Measurements from ENCODE around the gene CYP2F1.
"Not testable (repeated sequence)": the region's sequence is repeated elsewhere in the genome, so short reads cannot be mapped to it uniquely, and the experiment has no call there.

The CYP2F1 gene, protein sequence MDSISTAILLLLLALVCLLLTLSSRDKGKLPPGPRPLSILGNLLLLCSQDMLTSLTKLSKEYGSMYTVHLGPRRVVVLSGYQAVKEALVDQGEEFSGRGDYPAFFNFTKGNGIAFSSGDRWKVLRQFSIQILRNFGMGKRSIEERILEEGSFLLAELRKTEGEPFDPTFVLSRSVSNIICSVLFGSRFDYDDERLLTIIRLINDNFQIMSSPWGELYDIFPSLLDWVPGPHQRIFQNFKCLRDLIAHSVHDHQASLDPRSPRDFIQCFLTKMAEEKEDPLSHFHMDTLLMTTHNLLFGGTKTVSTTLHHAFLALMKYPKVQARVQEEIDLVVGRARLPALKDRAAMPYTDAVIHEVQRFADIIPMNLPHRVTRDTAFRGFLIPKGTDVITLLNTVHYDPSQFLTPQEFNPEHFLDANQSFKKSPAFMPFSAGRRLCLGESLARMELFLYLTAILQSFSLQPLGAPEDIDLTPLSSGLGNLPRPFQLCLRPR

DNA sequence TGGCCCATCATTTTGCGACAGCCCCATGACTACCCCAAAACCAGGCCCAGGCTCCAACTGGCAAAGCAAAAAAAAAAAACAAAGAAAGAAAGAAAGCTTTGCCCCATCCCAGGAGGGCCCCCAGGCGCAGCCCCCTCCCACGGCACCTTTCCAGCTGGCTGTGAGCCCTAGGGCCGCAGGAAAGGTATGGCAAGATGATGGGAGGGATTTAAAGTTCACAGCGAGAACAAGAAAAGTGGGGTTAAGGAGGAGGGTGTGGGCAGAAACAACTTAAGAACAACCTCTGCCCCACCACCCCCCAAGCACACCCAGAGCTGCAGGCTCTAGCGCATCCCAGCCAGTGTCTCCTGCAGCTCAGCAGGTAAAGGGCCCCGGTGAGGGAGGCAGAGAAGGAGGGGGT is at the start of gene CYP2F1:
Gene CYP2F1 (plus strand): TSS at position 301 of the 400 bp plus-strand sequence. CDS start 1,757 bp downstream, outside the sequence.
- DNase-seq (ENCODE audit: low read depth): no peak

DNA sequence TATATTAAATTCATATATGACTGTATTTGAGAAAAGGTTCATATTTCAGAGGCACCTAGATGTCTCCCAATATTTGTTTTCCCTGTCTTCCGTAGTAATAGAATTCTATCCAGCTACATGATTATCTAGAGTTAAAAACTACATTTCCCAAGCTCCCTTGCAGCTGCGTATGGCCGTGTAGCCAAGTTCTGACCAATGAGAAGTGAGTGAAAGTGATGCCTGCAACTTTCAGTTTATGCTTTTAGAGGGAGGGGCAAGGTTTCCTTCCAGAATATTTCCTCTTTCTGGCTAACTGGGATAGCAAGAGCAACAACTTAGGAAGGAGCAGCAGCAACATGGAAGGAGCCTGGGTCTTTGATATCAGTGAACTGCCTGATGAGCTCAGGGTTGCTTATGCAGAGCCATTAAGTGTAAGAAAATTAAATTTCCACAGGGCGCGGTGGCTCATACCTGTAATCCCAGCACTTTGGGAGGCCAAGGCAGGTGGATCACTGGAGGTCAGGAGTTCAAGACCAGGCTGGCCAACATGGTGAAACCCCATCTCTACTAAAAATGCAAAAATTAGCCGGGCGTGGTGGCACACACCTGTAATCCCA is 49.2 kb upstream of the CYP2F1 start:
- DNase-seq (ENCODE audit: low read depth): peak; percentile 65

GRCh38 chr19:41076286-41076685 is 37.9 kb upstream of the CYP2F1 start:
- DNase-seq (ENCODE audit: low read depth): no peak

- no peak for DNase-seq (ENCODE audit: low read depth)
Observed at GRCh38 chr19:41083516-41083915, 30.7 kb upstream of the CYP2F1 start.

DNA sequence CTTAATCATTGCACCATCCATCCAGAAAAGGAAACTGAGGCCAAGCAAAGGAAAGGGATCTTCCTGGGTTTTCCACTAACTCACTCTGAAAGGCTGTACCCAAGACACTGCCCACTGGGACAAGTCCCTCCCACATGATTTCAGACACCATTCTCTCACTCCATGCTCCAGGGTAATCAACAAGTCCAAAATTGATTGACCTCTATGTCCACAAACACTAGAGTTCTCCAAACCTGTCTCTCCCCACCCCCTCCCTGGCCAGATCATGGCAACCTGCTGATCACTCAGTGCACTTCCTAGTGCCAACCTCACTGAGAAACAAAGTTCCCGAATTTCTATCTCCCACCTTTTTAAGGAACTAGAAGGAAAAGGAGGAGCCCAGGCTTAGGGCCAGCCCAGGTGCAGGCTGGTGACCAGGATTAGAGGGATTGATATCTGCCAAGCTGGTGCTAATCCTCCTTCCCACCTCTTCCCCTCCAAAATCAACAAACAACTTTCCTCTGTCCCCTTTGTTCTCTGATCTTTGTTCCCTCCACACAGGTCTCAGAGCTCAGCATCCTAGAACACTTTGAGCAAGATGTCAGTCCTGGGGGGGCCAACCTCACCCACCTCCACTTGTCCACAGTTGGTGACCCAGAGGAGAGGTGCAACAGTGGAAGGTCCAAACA is 28.4 kb upstream of the CYP2F1 start:
- no peak for DNase-seq (ENCODE audit: low read depth)

GRCh38 chr19:41088151-41088550 is 26.1 kb upstream of the CYP2F1 start, which contains the start of gene CYP2A13:
CYP2A13 (plus strand) TSS chr19:41088451; CDS start chr19:41088472, 21 bp downstream.
- no peak for DNase-seq (ENCODE audit: low read depth)

DNA sequence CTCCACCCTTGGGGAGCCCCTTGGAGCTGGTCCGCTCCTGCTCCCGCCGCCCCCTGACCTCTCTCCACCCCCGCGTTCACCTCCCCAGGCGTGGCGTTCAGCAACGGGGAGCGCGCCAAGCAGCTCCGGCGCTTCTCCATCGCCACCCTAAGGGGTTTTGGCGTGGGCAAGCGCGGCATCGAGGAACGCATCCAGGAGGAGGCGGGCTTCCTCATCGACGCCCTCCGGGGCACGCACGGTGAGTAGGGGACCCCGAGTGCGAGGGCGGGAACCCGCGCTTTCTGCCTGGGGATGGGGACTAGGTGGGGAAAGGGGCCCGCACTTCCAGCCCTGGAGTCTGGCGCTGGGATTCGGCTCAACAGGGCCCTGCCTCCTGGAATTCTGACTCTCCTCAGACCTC is 24.3 kb upstream of the CYP2F1 start:
- DNase-seq (ENCODE audit: low read depth): no peak

- DNase-seq (ENCODE audit: low read depth): no peak
Observed at GRCh38 chr19:41095703-41096102, 18.5 kb upstream of the CYP2F1 start.

- no peak for DNase-seq (ENCODE audit: low read depth)
Observed at GRCh38 chr19:41096353-41096752, 17.9 kb upstream of the CYP2F1 start.

DNA sequence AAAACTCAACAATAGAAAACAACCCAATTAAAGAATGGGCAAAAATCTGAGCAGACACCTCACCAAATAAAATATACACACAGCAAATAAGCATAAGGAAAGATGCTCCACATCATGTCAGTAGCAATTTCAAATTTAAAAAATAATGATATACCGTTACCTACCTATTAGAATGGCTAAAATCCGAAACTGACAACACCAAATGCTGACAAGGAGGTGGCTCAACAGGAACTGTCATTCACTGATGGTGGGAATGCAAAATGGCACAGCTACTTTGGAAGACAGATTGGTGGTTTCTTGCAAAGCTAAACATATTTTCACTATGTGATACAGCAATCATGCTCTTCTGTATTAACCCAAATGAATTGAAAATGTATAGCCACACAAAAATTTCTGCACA is 16.9 kb upstream of the CYP2F1 start:
- no peak for DNase-seq (ENCODE audit: low read depth)

DNA sequence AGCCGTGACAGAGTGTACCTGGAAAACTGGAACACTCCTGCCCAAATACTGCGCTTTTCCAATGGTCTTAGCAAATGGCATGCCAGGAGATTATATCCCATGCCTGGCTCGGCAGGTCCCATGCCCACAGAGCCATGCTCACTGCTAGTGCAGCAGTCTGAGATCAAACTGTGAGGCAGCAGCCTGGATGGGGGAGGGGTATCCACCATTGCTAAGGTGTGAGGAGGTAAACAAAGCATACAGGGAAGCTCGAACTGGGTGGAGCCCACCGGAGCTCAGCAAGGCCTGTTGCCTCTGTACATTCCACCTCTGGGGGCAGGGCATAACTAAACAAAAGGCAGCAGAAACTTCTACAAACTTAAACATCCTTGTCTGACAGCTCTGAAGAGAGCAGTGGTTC is 15.5 kb upstream of the CYP2F1 start:
- no peak for DNase-seq (ENCODE audit: low read depth)

GRCh38 chr19:41102210-41102609 is 12.0 kb upstream of the CYP2F1 start:
- not testable (repeated sequence) for DNase-seq (ENCODE audit: low read depth)

GRCh38 chr19:41106177-41106576 is 8.1 kb upstream of the CYP2F1 start:
- DNase-seq (ENCODE audit: low read depth): no peak

GRCh38 chr19:41111296-41111695 is 2.9 kb upstream of the CYP2F1 start:
- no peak for DNase-seq (ENCODE audit: low read depth)

GRCh38 chr19:41111750-41112295 is 2.4 kb upstream of the CYP2F1 start:
- no peak for DNase-seq (ENCODE audit: low read depth)

DNA sequence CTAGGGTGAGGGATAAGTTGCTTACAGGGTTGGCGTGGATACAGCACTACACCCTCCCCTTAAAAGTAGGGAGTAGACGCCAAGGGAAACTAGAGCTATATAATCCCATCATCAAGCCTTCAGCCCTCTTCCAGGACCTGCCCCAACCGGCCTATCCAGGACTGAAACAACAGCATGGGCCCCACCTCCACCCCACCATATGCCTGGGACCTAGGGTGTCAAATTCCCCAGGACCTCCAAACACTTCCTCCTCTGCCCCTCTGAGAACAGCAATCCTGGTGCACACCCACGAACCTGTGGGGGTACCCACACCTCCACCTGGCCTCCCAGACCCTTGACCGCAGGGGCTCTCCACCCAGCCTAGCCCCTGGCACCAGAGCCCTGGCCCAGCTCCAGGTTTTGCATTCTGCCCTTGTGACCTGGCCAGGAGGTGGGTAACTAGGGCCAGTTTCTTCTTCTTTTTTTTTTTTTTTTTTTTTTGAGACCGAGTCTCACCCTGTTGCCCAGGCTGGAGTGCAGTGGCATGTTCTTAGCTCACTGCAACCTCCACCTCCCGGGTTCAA is 1.4 kb upstream of the CYP2F1 start:
- DNase-seq (ENCODE audit: low read depth): no peak

GRCh38 chr19:41116261-41116660 is 2.0 kb downstream of the CYP2F1 start:
- DNase-seq (ENCODE audit: low read depth): no peak

GRCh38 chr19:41120929-41121911 is 7.0 kb downstream of the CYP2F1 start:
- DNase-seq (ENCODE audit: low read depth): not testable (repeated sequence)

DNA sequence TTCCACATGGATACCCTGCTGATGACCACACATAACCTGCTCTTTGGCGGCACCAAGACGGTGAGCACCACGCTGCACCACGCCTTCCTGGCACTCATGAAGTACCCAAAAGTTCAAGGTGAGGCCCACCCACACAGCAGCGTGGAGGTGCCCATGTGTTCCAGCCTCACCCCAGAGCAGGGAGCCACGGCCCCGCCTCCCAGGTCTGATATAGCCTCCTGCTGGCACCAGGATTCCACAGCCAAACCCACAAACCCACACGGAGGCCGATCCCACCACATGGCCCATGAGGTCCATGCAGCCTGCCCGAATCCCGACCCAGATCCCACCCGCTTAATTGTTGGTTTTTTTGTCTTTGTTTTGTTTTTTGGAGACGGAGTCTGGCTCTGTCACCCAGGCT is 8.6 kb downstream of the CYP2F1 start:
- DNase-seq (ENCODE audit: low read depth): not testable (repeated sequence)

- DNase-seq (ENCODE audit: low read depth): no peak
Observed at GRCh38 chr19:41123716-41124294, 9.6 kb downstream of the CYP2F1 start.
